Fibroblast of lung (primary cell): ENCODE measurements around the gene GPC5. TPM values are rescaled to one million over a fixed set of nuclear protein-coding genes. Genes with fewer than 3 reads are reported as not detected.

Source experiments
- DNase-seq, 2 donors: peaks; one replicate each; pipeline versions ENCODE4 v3.0.0 to v3.0.0-alpha.2; 2010; ENCODE audit warnings: low read depth in 2 of 2
- H2AFZ ChIP-seq: 2 replicates; pipeline ENCODE4 v1.5.1; 2012; ENCODE audit warnings: low read length, control low read depth, inconsistent platforms
- H3K27ac ChIP-seq: 2 replicates; pipeline ENCODE4 v1.5.1; 2011; ENCODE audit warnings: low read length, control low read depth; ENCODE audit not compliant: insufficient read depth
- H3K27me3 ChIP-seq: 2 replicates; pipeline ENCODE4 v1.5.1; 2011; ENCODE audit warnings: mild to moderate bottlenecking, low read length; ENCODE audit not compliant: control insufficient read depth, insufficient read depth
- H3K36me3 ChIP-seq: 2 replicates; pipeline ENCODE4 v1.5.1; 2011; ENCODE audit warnings: low read length; ENCODE audit not compliant: control insufficient read depth, insufficient read depth
- H3K4me1 ChIP-seq: 2 replicates; pipeline ENCODE4 v1.5.1; 2011; ENCODE audit warnings: low read length; ENCODE audit not compliant: control insufficient read depth, insufficient read depth; ENCODE audit errors: extremely low read depth
- H3K4me2 ChIP-seq: 2 replicates; pipeline ENCODE4 v1.5.1; 2011; ENCODE audit warnings: low read length, control low read depth; ENCODE audit not compliant: insufficient read depth; ENCODE audit errors: extremely low read depth
- H3K4me3 ChIP-seq, 4 experiments: fragments of 200-600 bp in 1 of 4; sonication (generic) in 1 of 4; replicated peaks in 1 of 4; 2 replicates each; pipeline ENCODE4 v1.5.1; 2011 to 2016; ENCODE audit warnings: low read length in 4 of 4, low read depth in 3 of 4, mild to moderate bottlenecking in 3 of 4, control low read depth in 2 of 4, inconsistent platforms in 1 of 4, mixed read lengths in 1 of 4; ENCODE audit not compliant: insufficient read depth in 1 of 4; ENCODE audit errors: control extremely low read depth in 1 of 4
- H3K79me2 ChIP-seq: 2 replicates; pipeline ENCODE4 v1.5.1; 2012; ENCODE audit warnings: mild to moderate bottlenecking, low read length, inconsistent platforms; ENCODE audit not compliant: control insufficient read depth, insufficient read depth
- H3K9ac ChIP-seq: 2 replicates; pipeline ENCODE4 v1.5.1; 2011; ENCODE audit warnings: mild to moderate bottlenecking, low read length, control low read depth; ENCODE audit not compliant: insufficient read depth
- H3K9me3 ChIP-seq: 2 replicates; pipeline ENCODE4 v1.5.1; 2012; ENCODE audit warnings: low read depth, low read length; ENCODE audit not compliant: control insufficient read depth, insufficient read depth
- H4K20me1 ChIP-seq: 2 replicates; pipeline ENCODE4 v1.5.1; 2011; ENCODE audit warnings: low read length; ENCODE audit not compliant: control insufficient read depth, insufficient read depth; ENCODE audit errors: extremely low read depth
- EZH2 ChIP-seq: IDR thresholded peaks from 2 replicates; pipeline ENCODE4 v1.5.1; 2012; ENCODE audit warnings: low read length, control low read depth, mild to moderate bottlenecking; ENCODE audit errors: missing control alignments
- polyA plus RNA-seq, 2 donors: library from polyadenylated mRNA; depleted of rRNA in 1 of 2; stranded (reverse) in 1 of 2; unstranded in 1 of 2; fragments of >200 nt; gene quantifications; 2 replicates each; pipeline ENCODE4 v1.2.1, GENCODE V29; 2011 to 2012; ENCODE audit warnings: missing spikeins in 1 of 2
- total RNA-seq: library from RNA; depleted of rRNA; stranded (reverse); fragments of >200 nt; gene quantifications from 2 replicates; pipeline ENCODE4 v1.2.1, GENCODE V29; 2014
- TF ChIP-seq, protein P1 (sequence below), 2 donors: IDR thresholded peaks in 1 of 2; conservative IDR thresholded peaks in 1 of 2; 1 replicate in 1 of 2; 2 replicates in 1 of 2; pipeline ENCODE4 v1.5.1; 2011 to 2012; ENCODE audit warnings: low read length in 2 of 2, control low read depth in 1 of 2, inconsistent platforms in 1 of 2, low read depth in 1 of 2, mild to moderate bottlenecking in 1 of 2

The GPC5 gene
- total and polyA plus RNA-seq, 2 donors (not counting 1 experiment from before 2014, with no cell fraction given): 0.17 TPM; not detected in 1

DNA sequence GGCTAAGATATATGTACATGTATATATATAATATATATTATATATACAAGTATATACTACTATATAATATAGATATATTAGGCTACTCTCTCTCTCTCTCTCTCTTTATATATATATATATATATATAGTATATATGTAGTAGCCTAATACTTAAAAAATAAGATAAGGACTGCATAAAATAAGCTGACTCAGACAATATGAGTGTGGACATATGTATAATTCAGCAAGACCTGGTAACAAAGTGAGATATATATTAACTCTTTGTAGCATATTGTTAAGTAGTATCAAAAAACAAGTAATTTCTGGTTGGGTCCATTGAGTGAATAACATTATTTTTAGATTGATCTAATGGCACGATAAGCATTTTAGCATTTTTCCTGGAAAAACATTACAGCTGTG is 509.0 kb downstream of the GPC5 start:
- Histone ChIP-seq H3K9ac (no peak overlapping the region), H3K79me2 (no peaks in the 10 kb centered on the region), H3K4me3 (no peak overlapping the region), H3K4me2 (no peak overlapping the region), H3K4me1 (no peaks in the 10 kb centered on the region), H3K27ac (no peak overlapping the region), H4K20me1 (no peaks in the 10 kb centered on the region), H3K36me3 (no peaks in the 10 kb centered on the region), H3K9me3 (no peaks in the 10 kb centered on the region), H2AFZ (no peak overlapping the region), H3K27me3 (no peaks in the 10 kb centered on the region)
- DNase-seq: no peak
- no peak for TF ChIP-seq EZH2
- TF ChIP-seq, protein P1, sequence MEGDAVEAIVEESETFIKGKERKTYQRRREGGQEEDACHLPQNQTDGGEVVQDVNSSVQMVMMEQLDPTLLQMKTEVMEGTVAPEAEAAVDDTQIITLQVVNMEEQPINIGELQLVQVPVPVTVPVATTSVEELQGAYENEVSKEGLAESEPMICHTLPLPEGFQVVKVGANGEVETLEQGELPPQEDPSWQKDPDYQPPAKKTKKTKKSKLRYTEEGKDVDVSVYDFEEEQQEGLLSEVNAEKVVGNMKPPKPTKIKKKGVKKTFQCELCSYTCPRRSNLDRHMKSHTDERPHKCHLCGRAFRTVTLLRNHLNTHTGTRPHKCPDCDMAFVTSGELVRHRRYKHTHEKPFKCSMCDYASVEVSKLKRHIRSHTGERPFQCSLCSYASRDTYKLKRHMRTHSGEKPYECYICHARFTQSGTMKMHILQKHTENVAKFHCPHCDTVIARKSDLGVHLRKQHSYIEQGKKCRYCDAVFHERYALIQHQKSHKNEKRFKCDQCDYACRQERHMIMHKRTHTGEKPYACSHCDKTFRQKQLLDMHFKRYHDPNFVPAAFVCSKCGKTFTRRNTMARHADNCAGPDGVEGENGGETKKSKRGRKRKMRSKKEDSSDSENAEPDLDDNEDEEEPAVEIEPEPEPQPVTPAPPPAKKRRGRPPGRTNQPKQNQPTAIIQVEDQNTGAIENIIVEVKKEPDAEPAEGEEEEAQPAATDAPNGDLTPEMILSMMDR (conservative IDR thresholded peaks at IDR 0.05 in 1 of 2, IDR thresholded peaks at IDR 0.05 in 1 of 2; ENCODE audit: low read depth in 1 of 2, low read length in 2 of 2): no peak

DNA sequence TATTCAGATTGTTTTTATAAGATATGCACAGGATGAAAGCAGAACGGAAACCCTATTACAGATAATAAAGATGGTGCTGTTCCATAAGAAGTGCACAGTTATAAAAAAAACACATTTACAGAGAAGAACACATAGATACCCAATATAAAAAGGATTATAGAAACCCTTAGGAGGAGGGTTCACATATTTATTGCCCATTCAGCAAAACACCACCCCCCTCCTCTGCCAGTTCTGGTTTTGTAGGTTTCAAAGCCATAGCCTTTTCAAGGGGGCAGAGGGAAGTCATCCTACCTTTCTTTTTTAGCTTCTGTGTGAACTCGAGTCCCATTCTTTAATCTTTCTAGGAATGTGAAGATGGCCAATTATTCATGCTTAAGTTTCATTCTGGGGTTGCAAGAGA is 511.2 kb downstream of the GPC5 start:
- no peaks in the 10 kb centered on the region for H3K36me3 ChIP-seq
- TF ChIP-seq EZH2: no peak
- TF ChIP-seq, protein P1 (conservative IDR thresholded peaks at IDR 0.05 in 1 of 2, IDR thresholded peaks at IDR 0.05 in 1 of 2; ENCODE audit: low read depth in 1 of 2, low read length in 2 of 2): no peak
- H3K4me3 ChIP-seq: no peak overlapping the region
- H3K9ac ChIP-seq: no peak overlapping the region
- no peaks in the 10 kb centered on the region for H4K20me1 ChIP-seq
- H3K4me2 ChIP-seq: no peak overlapping the region
- DNase-seq: no peak
- H3K27me3 ChIP-seq: no peaks in the 10 kb centered on the region
- no peak overlapping the region for H3K27ac ChIP-seq
- H3K79me2 ChIP-seq: no peaks in the 10 kb centered on the region
- H3K9me3 ChIP-seq: no peaks in the 10 kb centered on the region
- H3K4me1 ChIP-seq: no peaks in the 10 kb centered on the region
- H2AFZ ChIP-seq: no peak overlapping the region

DNA sequence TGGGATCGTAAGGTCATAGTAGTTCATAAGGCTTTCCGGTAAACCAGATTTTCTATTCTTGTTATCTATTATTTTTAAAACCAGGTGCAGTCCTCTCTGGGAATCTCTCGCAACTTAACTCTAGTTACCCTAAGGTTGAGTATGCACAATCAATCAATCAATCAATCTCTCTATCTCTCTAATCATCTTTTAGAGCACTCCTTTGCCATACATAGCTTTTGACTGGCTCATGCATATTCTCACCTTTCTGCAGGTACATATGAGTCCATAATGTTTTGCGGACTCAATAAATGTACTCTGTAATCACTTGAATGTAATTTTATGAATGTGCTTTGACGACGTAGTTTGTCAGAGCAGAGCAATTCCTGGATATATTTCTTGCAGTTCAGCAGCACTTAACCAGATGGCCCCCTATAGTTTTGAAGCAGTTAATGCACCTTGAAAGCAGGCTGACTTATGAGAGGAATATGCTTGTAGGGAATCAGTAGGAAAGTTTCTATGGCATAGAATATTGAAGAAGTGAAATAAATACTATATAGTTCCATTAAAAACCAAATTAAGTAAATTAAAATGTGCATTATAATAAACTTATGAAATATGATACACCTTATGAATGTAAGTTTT is 524.7 kb downstream of the GPC5 start:
- H3K36me3 ChIP-seq: no peaks in the 10 kb centered on the region
- DNase-seq: peak in 1 of 2 donors; percentile 3
- no peaks in the 10 kb centered on the region for H3K27me3 ChIP-seq
- no peaks in the 10 kb centered on the region for H3K79me2 ChIP-seq
- H3K27ac ChIP-seq: no peak overlapping the region
- TF ChIP-seq, protein P1 (conservative IDR thresholded peaks at IDR 0.05 in 1 of 2, IDR thresholded peaks at IDR 0.05 in 1 of 2; ENCODE audit: low read depth in 1 of 2, low read length in 2 of 2): no peak
- TF ChIP-seq EZH2: no peak
- H3K4me2 ChIP-seq: no peak overlapping the region
- H2AFZ ChIP-seq: no peak overlapping the region
- no peaks in the 10 kb centered on the region for H4K20me1 ChIP-seq
- no peak overlapping the region for H3K9ac ChIP-seq
- H3K4me3 ChIP-seq: no peak overlapping the region
- H3K9me3 ChIP-seq: no peaks in the 10 kb centered on the region
- H3K4me1 ChIP-seq: no peaks in the 10 kb centered on the region
